Measurements from ENCODE around the gene GLOD5. TPM values are rescaled to one million over a fixed set of nuclear protein-coding genes. Genes with fewer than 3 reads are reported as not detected.

The GLOD5 gene
- total RNA-seq, 1 experiment from 2014 or later, result not detected

GRCh38 chrX:48782795-48783194 lies 21.2 kb downstream of the GLOD5 start:
- Histone ChIP-seq H2BK12ac (ENCODE audit: insufficient read length, low read depth, low read length) (no peak overlapping the region), H3K9ac (ENCODE audit: extremely low read depth, insufficient read length, low read length) (no peak overlapping the region), H3K4ac (ENCODE audit: low read depth, low read length) (no peak overlapping the region), H2BK5ac (ENCODE audit: insufficient read length, low read length) (no peak overlapping the region), H3K4me2 (ENCODE audit: insufficient read depth, insufficient read length, low read length) (no peak overlapping the region), H4K5ac (ENCODE audit: insufficient read length, low read depth, low read length) (no peak overlapping the region), H3K23ac (ENCODE audit: insufficient read length, low read depth, low read length) (no peak overlapping the region), H4K20me1 (ENCODE audit: control insufficient read depth, insufficient read depth, insufficient read length) (no peaks in the 10 kb centered on the region), H3K56ac (ENCODE audit: insufficient read length, low read depth, low read length) (no peak overlapping the region), H3K4me1 (ENCODE audit: insufficient read depth, low read length) (no peaks in the 10 kb centered on the region), H3K18ac (ENCODE audit: insufficient read length, low read depth, low read length) (no peak overlapping the region), H2AFZ (ENCODE audit: low read length) (no peak overlapping the region), H4K8ac (replicated peaks; ENCODE audit: insufficient read length, low read depth, low read length) (no peak overlapping the region), H2AK5ac (ENCODE audit: insufficient read length, low read length) (no peak overlapping the region), H3K79me1 (ENCODE audit: insufficient read depth, low read depth, low read length, poor library complexity, severe bottlenecking) (no peaks in the 10 kb centered on the region), H3K27me3 (ENCODE audit: insufficient read depth, low read length) (no peaks in the 10 kb centered on the region), H2BK20ac (ENCODE audit: low read depth, low read length, poor library complexity, severe bottlenecking) (no peak overlapping the region), H3K23me2 (ENCODE audit: insufficient read length, low read depth, low read length, poor library complexity, severe bottlenecking) (no peaks in the 10 kb centered on the region), H3K14ac (ENCODE audit: insufficient read depth, low read length) (no peak overlapping the region), H3K79me2 (ENCODE audit: insufficient read depth, low read length) (no peaks in the 10 kb centered on the region), H2BK15ac (ENCODE audit: low read depth, low read length) (no peak overlapping the region), H2BK120ac (ENCODE audit: low read depth, low read length, poor library complexity, severe bottlenecking) (no peak overlapping the region), H4K91ac (ENCODE audit: insufficient read length, low read depth, low read length) (no peak overlapping the region), H3T11ph (ENCODE audit: low read length) (no peak overlapping the region), H3K27ac (ENCODE audit: insufficient read length, low read depth, low read length) (no peak overlapping the region), H3K9me3 (ENCODE audit: control insufficient read depth, low read depth, low read length) (peaks cover 7% of the 10 kb centered on the region)
- Mint-ChIP-seq H3K9me3 (peaks cover 59 to 79% of the 10 kb centered on the region in 2 experiments), H3K4me3 (no peak overlapping the region), H3K4me1 (peaks cover 2 to 3% of the 10 kb centered on the region in 2 experiments; a peak in 1 of 4 replicates), H3K27me3 (ENCODE audit: low read depth) (peaks cover 17% of the 10 kb centered on the region), H3K27ac (no peak overlapping the region), H3K36me3 (ENCODE audit: insufficient read depth in 1 of 3, low read depth in 3 of 3) (peaks cover 0 to 3% (median 2%) of the 10 kb centered on the region in 3 experiments; a peak in 3 of 7 replicates)
- no peak for DNase-seq
- WGBS (ENCODE audit: extremely low coverage, insufficient read length, low lambda C conversion rate), result no CpG with 5 or more reads among the region's 13 CpGs
- TF ChIP-seq CTCF (conservative IDR thresholded peaks at IDR 0.05), result no peak

Measured in H9 (cell line).